Stimulated activated CD4-positive, alpha-beta T cell treated with anti-CD3 and anti-CD28 coated beads, Interleukin-4, amount 100 ng/mL, for 48 hours (primary cell): Measurements from ENCODE around the gene HLA-DQA1.
"Not testable (repeated sequence)": the region's sequence is repeated elsewhere in the genome, so short reads cannot be mapped to it uniquely, and the experiment has no call there.

Experiments used
- DNase-seq, 2 donors: peaks; one replicate each; pipeline ENCODE4 v3.0.0-alpha.2; 2020; ENCODE audit warnings: low read depth in 2 of 2

HLA-DQA1 gene

DNA sequence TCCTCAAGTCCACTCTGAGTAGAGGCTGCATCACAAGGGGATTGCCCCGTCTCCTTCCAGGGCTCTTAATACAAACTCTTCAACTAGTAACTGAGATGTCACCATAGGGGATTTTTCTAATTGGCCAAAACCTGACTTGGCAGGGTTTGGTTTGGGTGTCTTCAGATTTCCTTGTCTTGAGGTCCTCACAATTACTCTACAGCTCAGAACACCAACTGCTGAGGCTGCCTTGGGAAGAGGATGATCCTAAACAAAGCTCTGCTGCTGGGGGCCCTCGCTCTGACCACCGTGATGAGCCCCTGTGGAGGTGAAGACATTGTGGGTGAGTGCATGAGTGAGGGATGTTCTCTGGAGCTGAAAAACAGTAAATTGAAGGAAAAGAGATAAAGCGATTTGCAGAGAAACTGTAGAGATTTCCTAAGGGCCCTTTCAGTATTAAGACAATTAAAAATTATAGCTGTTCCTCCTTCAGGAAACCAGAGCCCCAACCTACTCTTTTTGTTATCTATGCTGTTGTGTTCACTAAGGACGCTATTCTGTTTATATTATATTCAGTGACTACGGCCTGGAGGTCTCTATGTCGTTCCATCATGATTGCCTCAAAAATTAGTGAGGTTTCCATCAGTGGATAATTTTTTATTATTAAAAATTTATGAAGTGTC is at the start of gene HLA-DQA1:
TSS of gene HLA-DQA1 (plus strand) at position 188 of the 662 bp plus-strand sequence. CDS start at position 241, 53 bp downstream.
- no peak for DNase-seq

DNA sequence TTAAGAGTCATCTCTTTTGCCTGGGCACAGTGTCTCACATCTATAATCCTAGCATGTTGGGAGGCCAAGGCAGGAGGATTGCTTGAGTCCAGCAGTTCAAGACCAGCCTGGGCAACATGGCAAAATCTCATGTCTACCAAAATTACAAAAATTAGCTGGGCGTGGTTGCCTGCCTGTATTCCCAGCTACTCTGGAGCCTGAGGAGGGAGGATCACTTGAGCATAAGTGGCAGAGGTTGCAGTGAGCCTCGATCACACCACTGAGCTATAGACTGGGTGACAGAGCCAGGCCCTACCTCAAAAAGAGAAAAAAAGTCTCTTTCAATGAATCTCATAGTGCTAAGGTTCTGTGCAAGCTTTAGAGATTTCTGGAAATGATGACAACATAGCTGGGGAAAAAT is 49.0 kb upstream of the HLA-DQA1 start:
- no peak for DNase-seq

- no peak for DNase-seq
These were observed 47.4 kb upstream of the HLA-DQA1 start, which contains the start of gene HLA-DRB1 for GRCh38 chr6:32589596-32590449. HLA-DRB1 (minus strand) TSS chr6:32589848; CDS start chr6:32589742, 106 bp downstream.

DNA sequence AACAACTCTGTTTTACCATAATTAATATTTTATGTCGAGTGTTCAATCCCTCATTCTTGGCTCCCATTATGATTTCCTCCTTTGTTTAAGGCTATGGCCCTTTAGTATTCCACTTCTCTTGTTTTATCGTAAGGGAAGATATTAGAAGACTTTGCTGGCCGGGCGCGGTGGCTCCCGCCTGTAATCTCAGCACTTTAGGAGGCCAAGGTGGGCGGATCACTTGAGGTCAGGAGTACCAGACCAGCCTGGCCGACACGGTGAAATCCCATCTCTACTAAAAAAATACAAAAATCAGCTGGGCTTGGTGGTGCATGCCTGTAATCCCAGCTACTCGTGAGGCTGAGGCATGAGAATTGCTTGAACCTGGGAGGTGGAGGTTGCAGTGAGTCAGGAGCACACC is 46.5 kb upstream of the HLA-DQA1 start:
- not testable (repeated sequence) for DNase-seq

DNA sequence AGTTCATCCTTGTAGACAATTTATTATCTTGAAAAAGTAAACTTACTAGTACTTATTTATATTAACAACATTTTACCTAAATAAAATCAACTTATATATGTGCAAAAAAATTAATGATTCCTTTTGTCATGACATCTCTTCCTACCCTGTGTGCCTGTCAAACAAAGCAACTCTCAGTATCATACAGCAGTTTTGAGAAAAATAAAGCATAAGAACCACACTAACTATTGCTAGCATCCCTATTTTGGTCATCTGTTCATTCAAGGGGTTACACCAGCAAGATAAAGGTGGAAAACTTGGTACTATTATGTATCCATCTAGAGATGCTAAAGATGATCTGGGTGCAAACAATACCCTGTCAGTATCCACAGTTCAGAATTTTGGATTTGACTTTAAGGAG is 40.2 kb upstream of the HLA-DQA1 start:
- DNase-seq: no peak

GRCh38 chr6:32602383-32602782 is 34.8 kb upstream of the HLA-DQA1 start:
- DNase-seq: no peak

DNA sequence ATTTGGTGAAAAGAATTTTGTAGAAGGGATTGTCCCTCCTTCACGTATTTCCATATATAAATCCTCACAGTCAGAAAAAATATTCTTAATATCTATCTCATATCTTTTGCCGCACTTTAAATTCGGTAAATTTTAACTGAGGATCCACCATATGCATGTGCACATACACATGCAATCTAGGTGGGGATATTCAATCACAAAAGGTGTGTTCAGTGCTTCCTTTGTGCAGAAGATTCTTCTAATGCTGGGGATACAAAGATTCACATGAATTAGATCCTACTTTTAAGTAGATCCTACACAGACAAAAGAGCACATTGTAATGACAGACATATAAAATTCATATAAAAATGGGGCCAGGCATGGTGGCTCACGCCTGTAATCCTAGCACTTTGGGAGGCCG is 34.0 kb upstream of the HLA-DQA1 start:
- DNase-seq: no peak

- DNase-seq: no peak
These were observed 33.3 kb upstream of the HLA-DQA1 start for GRCh38 chr6:32603888-32604287.

DNA sequence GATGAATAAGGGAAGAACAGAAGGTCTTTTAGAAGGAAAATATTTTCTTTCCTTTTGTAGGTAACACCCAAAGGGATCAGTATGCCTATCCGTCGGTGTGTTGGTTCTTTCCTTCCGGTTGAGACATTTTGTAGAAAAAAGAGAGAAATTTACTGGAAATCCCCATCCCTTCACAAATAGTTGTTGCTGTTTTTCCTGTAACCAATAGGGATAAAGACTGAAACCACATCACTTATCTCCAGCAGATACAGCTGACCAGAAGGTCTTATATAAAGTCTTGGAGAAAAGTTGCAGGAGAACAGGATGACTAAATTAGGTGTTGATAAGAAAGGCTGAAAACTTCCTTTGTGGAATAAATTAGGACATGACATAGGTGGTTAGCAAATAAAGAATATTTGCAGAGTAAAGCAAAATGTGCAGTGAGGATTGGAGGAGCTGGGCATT is 32.8 kb upstream of the HLA-DQA1 start:
- no peak for DNase-seq

GRCh38 chr6:32607263-32607987 is 29.8 kb upstream of the HLA-DQA1 start:
- DNase-seq: no peak

DNA sequence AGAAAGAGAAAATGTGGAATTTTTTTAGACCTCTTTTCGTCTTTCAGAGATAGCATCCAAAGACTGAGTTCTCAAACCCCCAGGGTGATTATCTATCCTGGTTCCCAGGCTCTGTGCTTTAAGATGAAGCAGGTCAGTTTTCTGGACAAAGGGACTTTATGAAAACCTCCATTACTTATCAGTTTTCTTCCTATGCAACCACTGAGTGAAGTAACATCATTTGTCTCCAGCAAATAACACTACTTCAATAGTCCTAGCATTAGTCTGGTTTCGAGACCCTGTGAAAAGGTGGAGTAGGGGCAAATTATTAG is 29.3 kb upstream of the HLA-DQA1 start:
- DNase-seq: no peak

DNA sequence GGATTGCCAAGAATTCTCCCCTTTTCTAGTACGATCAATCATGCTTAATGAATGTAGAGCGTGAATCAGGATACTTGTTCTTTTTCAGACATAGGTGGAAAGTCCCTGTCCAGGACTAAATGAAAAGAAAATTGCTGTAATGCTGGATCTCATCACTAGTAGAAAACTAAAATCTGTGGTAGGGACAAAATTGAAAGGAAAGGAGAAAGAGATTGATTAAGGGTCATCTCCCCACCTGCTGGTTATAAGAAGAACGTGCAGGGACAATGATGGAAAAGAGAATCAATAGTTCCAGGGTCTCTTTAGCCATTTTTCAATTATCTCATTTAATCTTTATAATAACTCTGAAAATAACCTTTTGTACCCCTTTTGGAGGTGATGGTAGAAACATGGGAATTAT is 28.8 kb upstream of the HLA-DQA1 start:
- DNase-seq: no peak

GRCh38 chr6:32609391-32609730 is 27.8 kb upstream of the HLA-DQA1 start:
- no peak for DNase-seq

- peak in 1 of 2 donors; percentile 28 for DNase-seq
These were observed 27.2 kb upstream of the HLA-DQA1 start for GRCh38 chr6:32609731-32610640.

GRCh38 chr6:32610682-32611296 is 26.4 kb upstream of the HLA-DQA1 start:
- DNase-seq: no peak

DNA sequence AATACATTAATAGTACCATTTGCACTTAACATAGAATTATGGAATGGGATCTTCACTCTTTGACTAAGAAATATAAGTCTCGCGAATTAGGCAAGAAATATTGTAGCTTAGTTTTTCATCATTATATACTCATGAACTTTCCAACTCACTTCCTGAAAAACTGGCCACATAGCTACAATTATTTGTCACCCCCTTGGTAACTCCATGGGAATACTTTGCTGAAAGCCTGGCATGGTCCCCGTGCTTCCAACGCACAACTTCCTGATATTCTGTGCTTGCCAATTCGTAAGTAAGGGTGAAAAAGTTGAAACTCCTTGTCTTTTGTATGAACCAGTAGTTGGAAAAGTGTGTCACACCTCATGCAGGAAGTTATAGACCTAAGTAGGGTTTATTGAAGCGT is 23.7 kb upstream of the HLA-DQA1 start:
- no peak for DNase-seq

GRCh38 chr6:32614366-32615081 is 22.7 kb upstream of the HLA-DQA1 start:
- DNase-seq: no peak

DNA sequence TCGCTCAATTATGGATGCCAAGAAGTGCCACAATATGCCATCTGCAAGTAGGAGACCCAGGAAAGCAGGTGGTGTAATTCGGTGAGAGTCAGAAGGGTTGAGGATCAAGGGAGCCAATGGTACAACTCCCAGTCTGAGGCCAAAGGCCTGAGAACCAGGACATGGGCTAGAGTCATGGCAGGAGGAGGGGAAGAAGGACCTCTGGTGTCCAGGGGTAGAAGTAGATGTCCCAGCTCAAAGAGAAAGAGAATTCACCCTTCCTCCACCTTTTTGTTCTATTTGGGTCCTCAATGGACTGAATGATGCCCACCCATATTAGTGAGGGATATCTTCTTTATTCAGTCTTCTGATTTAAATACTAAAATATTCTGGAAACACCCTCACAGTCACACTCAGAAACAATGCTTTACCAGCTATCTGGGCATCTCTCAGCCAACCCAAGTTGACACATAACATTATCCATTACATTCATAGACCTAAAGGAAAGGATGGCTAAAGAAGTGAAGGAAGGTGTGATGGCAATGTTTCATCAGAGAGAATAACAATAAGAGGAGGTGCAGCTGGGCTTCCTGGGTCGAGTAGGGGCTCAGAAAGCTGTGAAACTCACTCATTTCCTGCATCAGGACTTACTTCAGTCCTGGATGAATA is 21.2 kb upstream of the HLA-DQA1 start:
- DNase-seq: no peak

GRCh38 chr6:32617751-32618150 is 19.5 kb upstream of the HLA-DQA1 start:
- no peak for DNase-seq

DNA sequence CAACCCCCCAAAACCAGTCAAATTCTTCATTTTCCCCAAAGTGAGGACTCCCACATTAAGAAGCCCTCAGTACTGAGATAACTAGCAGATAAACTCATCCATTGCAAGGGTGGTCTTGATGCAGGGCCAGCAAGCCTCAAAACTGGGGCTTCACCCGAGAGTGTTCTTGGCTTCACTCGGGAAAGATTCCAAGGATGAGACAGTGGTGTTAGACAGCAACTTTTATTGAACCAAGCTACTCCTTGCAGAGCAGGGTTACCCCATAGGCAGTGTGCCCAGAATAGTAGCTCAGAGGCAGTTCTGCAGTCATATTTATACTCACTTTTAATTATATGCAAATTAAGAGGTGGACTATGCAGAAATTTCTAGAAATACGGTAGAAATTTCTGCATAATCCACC is 15.8 kb upstream of the HLA-DQA1 start:
- no peak for DNase-seq
